Measurements from ENCODE around the gene SPCS1. TPM values are rescaled to one million over a fixed set of nuclear protein-coding genes. Genes with fewer than 3 reads are reported as not detected.

Gene SPCS1
- polyA plus RNA-seq, 2 of the 4 experiments (the other 2 are of a cell fraction): 180 to 184 TPM

GRCh38 chr3:52730681-52731080 lies 24.8 kb downstream of the SPCS1 start:
- DNase-seq (ENCODE audit: low read depth in 1 of 2, low spot score in 1 of 2) (no peak), FAIRE-seq (no peak), ATAC-seq (no peak)
- TF ChIP-seq REST (IDR thresholded peaks at IDR 0.05) (no peak), ESRRA (IDR thresholded peaks at IDR 0.05; ENCODE audit: borderline replicate concordance, low read length) (no peak), NR3C1 (IDR thresholded peaks at IDR 0.05) (no peak), EHF (CRISPR knock-in tag; IDR thresholded peaks at IDR 0.05) (no peak), ZSCAN20 (CRISPR knock-in tag; IDR thresholded peaks at IDR 0.05) (no peak)
- Histone ChIP-seq H3K27ac (no peak overlapping the region), H3K9me3 (peaks cover 6% of the 10 kb centered on the region; the same call in 2 of the 3 replicates), H3K4me3 (no peak overlapping the region), H3K4me1 (no peaks in the 10 kb centered on the region), H3K4me2 (no peak overlapping the region)
- POLR2A ChIA-PET: no interaction called here
- CTCF ChIA-PET: interaction anchor here (1.0 to 1.4 kb wide), 2 partner anchors 11 to 13 kb away, joined by 3 to 4 read pairs; no protein-coding TSS in a partner anchor

GRCh38 chr3:52731590-52731989 lies 25.7 kb downstream of the SPCS1 start:
- no peak for TF ChIP-seq POLR2A (IDR thresholded peaks at IDR 0.05; ENCODE audit: low read length)
- no peak for TF ChIP-seq CTCF (IDR thresholded peaks at IDR 0.05)
- no peak for TF ChIP-seq MAFK (IDR thresholded peaks at IDR 0.05; ENCODE audit: partially characterized antibody)
- TF ChIP-seq FOXS1 (CRISPR knock-in tag; IDR thresholded peaks at IDR 0.05): no peak
- TF ChIP-seq MAZ (IDR thresholded peaks at IDR 0.05; ENCODE audit: borderline replicate concordance, low read depth, low read length): no peak
- TF ChIP-seq NPAS2 (CRISPR knock-in tag; IDR thresholded peaks at IDR 0.05; ENCODE audit: borderline replicate concordance): no peak
- TF ChIP-seq RAD21 (conservative IDR thresholded peaks at IDR 0.05 in 1 of 2, IDR thresholded peaks at IDR 0.05 in 1 of 2): no peak
- TF ChIP-seq RARB (CRISPR knock-in tag; IDR thresholded peaks at IDR 0.05): no peak
- no peak for TF ChIP-seq PBX3 (IDR thresholded peaks at IDR 0.05)
- 76% methylated on average over 14 of the region's 14 CpGs for WGBS (ENCODE audit: missing lambda C conversion rate)
- no peak overlapping the region for H3K27ac ChIP-seq
- no peak overlapping the region for H3K4me2 ChIP-seq
- ATAC-seq (no peak), DNase-seq (ENCODE audit: low read depth in 1 of 2, low spot score in 1 of 2) (no peak), FAIRE-seq (no peak)
- peaks cover 6% of the 10 kb centered on the region; the same call in 2 of the 3 replicates for H3K9me3 ChIP-seq
- POLR2A ChIA-PET: no interaction called here
- CTCF ChIA-PET: interaction anchor here (1.4 kb wide), 1 partner anchor 11 kb away, joined by 3 read pairs; no protein-coding TSS in a partner anchor
- H3K4me1 ChIP-seq: no peaks in the 10 kb centered on the region
- no peak overlapping the region for H3K4me3 ChIP-seq

- Histone ChIP-seq H3K27ac (no peak overlapping the region), H3K4me3 (no peak overlapping the region), H3K9me3 (peaks cover 6% of the 10 kb centered on the region; the same call in 2 of the 3 replicates), H3K4me2 (no peak overlapping the region), H3K4me1 (no peaks in the 10 kb centered on the region)
- WGBS (ENCODE audit: missing lambda C conversion rate): 82% methylated on average over 10 of the region's 10 CpGs
- POLR2A ChIA-PET: no interaction called here
- CTCF ChIA-PET: no interaction called here
- ATAC-seq (no peak), DNase-seq (ENCODE audit: low read depth in 1 of 2, low spot score in 1 of 2) (no peak), FAIRE-seq (no peak)
- TF ChIP-seq MAX (IDR thresholded peaks at IDR 0.05) (no peak), MAZ (IDR thresholded peaks at IDR 0.05; ENCODE audit: borderline replicate concordance, low read depth, low read length) (no peak), ESRRA (IDR thresholded peaks at IDR 0.05; ENCODE audit: borderline replicate concordance, low read length) (no peak), REST (IDR thresholded peaks at IDR 0.05) (no peak), PBX3 (IDR thresholded peaks at IDR 0.05) (no peak), TP53 (CRISPR knock-in tag; IDR thresholded peaks at IDR 0.05) (no peak), FOSB (CRISPR knock-in tag; IDR thresholded peaks at IDR 0.05) (no peak), EP300 (IDR thresholded peaks at IDR 0.05) (no peak), ZC3H11A (IDR thresholded peaks at IDR 0.05) (no peak), HDAC2 (IDR thresholded peaks at IDR 0.05) (no peak)
Measured at GRCh38 chr3:52733256-52733891, 27.5 kb downstream of the SPCS1 start.
